ENCODE measurements around the gene KCNJ9.

DNA sequence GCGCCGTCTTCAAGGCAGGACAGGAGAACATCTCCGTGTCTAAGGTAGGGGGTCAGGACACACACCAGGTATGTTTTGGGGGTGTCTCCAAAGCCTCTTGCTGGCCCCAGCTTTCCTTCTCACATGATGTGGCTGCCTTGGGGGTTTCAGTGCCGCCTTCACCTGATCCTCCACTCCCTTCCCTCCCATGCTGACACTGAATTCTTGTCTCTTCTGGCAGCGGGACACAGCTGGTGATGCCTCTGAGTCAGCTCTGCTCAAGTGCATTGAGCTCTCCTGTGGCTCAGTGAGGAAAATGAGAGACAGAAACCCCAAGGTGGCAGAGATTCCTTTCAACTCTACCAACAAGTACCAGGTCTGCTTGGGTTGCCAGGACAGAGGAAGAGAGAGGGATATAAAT, 47.7 kb downstream of the KCNJ9 start:
- TF ChIP-seq, protein P1, sequence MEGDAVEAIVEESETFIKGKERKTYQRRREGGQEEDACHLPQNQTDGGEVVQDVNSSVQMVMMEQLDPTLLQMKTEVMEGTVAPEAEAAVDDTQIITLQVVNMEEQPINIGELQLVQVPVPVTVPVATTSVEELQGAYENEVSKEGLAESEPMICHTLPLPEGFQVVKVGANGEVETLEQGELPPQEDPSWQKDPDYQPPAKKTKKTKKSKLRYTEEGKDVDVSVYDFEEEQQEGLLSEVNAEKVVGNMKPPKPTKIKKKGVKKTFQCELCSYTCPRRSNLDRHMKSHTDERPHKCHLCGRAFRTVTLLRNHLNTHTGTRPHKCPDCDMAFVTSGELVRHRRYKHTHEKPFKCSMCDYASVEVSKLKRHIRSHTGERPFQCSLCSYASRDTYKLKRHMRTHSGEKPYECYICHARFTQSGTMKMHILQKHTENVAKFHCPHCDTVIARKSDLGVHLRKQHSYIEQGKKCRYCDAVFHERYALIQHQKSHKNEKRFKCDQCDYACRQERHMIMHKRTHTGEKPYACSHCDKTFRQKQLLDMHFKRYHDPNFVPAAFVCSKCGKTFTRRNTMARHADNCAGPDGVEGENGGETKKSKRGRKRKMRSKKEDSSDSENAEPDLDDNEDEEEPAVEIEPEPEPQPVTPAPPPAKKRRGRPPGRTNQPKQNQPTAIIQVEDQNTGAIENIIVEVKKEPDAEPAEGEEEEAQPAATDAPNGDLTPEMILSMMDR (IDR thresholded peaks at IDR 0.05) = no peak
- no peak for TF ChIP-seq EZH2 (IDR thresholded peaks at IDR 0.05; ENCODE audit: borderline replicate concordance, insufficient read depth, low read depth, low read length, poor library complexity, severe bottlenecking)
